Skeletal muscle satellite cell (primary cell): Measurements from ENCODE around the gene NBEA.

ENCODE experiments used
- H3K27me3 ChIP-seq: 2 replicates; pipeline ENCODE4 v1.7.0; 2013; ENCODE audit warnings: low read length; ENCODE audit not compliant: control insufficient read depth, insufficient read depth
- H3K36me3 ChIP-seq: 2 replicates; pipeline ENCODE4 v1.7.0; 2013; ENCODE audit warnings: mild to moderate bottlenecking, control low read depth, low read length; ENCODE audit not compliant: insufficient read depth
- H3K4me1 ChIP-seq: 2 replicates; pipeline ENCODE4 v1.7.0; 2013; ENCODE audit warnings: low read length; ENCODE audit not compliant: control insufficient read depth, insufficient read depth
- H3K4me2 ChIP-seq: 2 replicates; pipeline ENCODE4 v1.7.0; 2013; ENCODE audit warnings: mild to moderate bottlenecking, low read length
- H3K4me3 ChIP-seq: 2 replicates; pipeline ENCODE4 v1.7.0; 2013; ENCODE audit warnings: low read length
- H3K9ac ChIP-seq: 2 replicates; pipeline ENCODE4 v1.7.0; 2013; ENCODE audit warnings: mild to moderate bottlenecking, low read depth, low read length, moderate library complexity
- H3K9me3 ChIP-seq: replicated peaks from 2 replicates; pipeline ENCODE4 v1.7.0; 2013; ENCODE audit warnings: mild to moderate bottlenecking, control low read depth, low read length

NBEA gene

GRCh38 chr13:35694031-35694430 lies 752.0 kb downstream of the NBEA start:
- Histone ChIP-seq H3K4me2 (no peak overlapping the region), H3K27me3 (no peaks in the 10 kb centered on the region), H3K36me3 (no peaks in the 10 kb centered on the region), H3K4me3 (no peak overlapping the region), H3K4me1 (peaks cover 31% of the 10 kb centered on the region), H3K9me3 (no peaks in the 10 kb centered on the region), H3K9ac (no peak overlapping the region)

- Histone ChIP-seq H3K27me3 (no peaks in the 10 kb centered on the region), H3K4me2 (no peak overlapping the region), H3K9me3 (no peaks in the 10 kb centered on the region), H3K36me3 (no peaks in the 10 kb centered on the region), H3K9ac (no peak overlapping the region), H3K4me3 (no peak overlapping the region), H3K4me1 (peaks cover 39% of the 10 kb centered on the region)
These were observed 752.7 kb downstream of the NBEA start for GRCh38 chr13:35694549-35695447.

- H3K9ac ChIP-seq = no peak overlapping the region
- no peak overlapping the region for H3K4me3 ChIP-seq
- peaks cover 45% of the 10 kb centered on the region for H3K4me1 ChIP-seq
- no peaks in the 10 kb centered on the region for H3K27me3 ChIP-seq
- H3K9me3 ChIP-seq = no peaks in the 10 kb centered on the region
- H3K36me3 ChIP-seq = no peaks in the 10 kb centered on the region
- no peak overlapping the region for H3K4me2 ChIP-seq
These were observed 753.3 kb downstream of the NBEA start for GRCh38 chr13:35695448-35695770.

GRCh38 chr13:35697186-35697730 lies 755.2 kb downstream of the NBEA start:
- Histone ChIP-seq H3K4me2 (no peak overlapping the region), H3K9ac (no peak overlapping the region), H3K9me3 (no peaks in the 10 kb centered on the region), H3K4me1 (peaks cover 46% of the 10 kb centered on the region), H3K36me3 (no peaks in the 10 kb centered on the region), H3K4me3 (no peak overlapping the region), H3K27me3 (no peaks in the 10 kb centered on the region)

GRCh38 chr13:35698911-35699576 lies 757.0 kb downstream of the NBEA start:
- H3K9me3 ChIP-seq = no peaks in the 10 kb centered on the region
- H3K9ac ChIP-seq = peak overlapping the region; percentile 62
- H3K4me1 ChIP-seq = peaks cover 40% of the 10 kb centered on the region
- peak overlapping the region; percentile 75 for H3K4me2 ChIP-seq
- no peaks in the 10 kb centered on the region for H3K36me3 ChIP-seq
- peak overlapping the region; percentile 48 for H3K4me3 ChIP-seq
- H3K27me3 ChIP-seq = no peaks in the 10 kb centered on the region

GRCh38 chr13:35699825-35700510 lies 757.9 kb downstream of the NBEA start:
- Histone ChIP-seq H3K9ac (peak overlapping the region; percentile 46), H3K4me1 (peaks cover 40% of the 10 kb centered on the region), H3K9me3 (no peaks in the 10 kb centered on the region), H3K27me3 (no peaks in the 10 kb centered on the region), H3K36me3 (no peaks in the 10 kb centered on the region), H3K4me3 (peak overlapping the region; percentile 47), H3K4me2 (peak overlapping the region; percentile 75)

- no peak overlapping the region for H3K9ac ChIP-seq
- H3K27me3 ChIP-seq = no peaks in the 10 kb centered on the region
- peaks cover 40% of the 10 kb centered on the region for H3K4me1 ChIP-seq
- H3K9me3 ChIP-seq = no peaks in the 10 kb centered on the region
- no peaks in the 10 kb centered on the region for H3K36me3 ChIP-seq
- peak overlapping the region; percentile 3 for H3K4me3 ChIP-seq
- H3K4me2 ChIP-seq = peak overlapping the region; percentile 75
These were observed 758.6 kb downstream of the NBEA start for GRCh38 chr13:35700671-35701070.

GRCh38 chr13:35702316-35702715 lies 760.2 kb downstream of the NBEA start:
- H3K4me2 ChIP-seq = no peak overlapping the region
- no peaks in the 10 kb centered on the region for H3K9me3 ChIP-seq
- H3K4me1 ChIP-seq = peaks cover 29% of the 10 kb centered on the region
- no peaks in the 10 kb centered on the region for H3K36me3 ChIP-seq
- no peak overlapping the region for H3K4me3 ChIP-seq
- no peak overlapping the region for H3K9ac ChIP-seq
- no peaks in the 10 kb centered on the region for H3K27me3 ChIP-seq

- H3K9ac ChIP-seq = no peak overlapping the region
- no peak overlapping the region for H3K4me2 ChIP-seq
- no peaks in the 10 kb centered on the region for H3K9me3 ChIP-seq
- no peak overlapping the region for H3K4me3 ChIP-seq
- H3K27me3 ChIP-seq = no peaks in the 10 kb centered on the region
- H3K4me1 ChIP-seq = peaks cover 27% of the 10 kb centered on the region
- H3K36me3 ChIP-seq = no peaks in the 10 kb centered on the region
These were observed 761.0 kb downstream of the NBEA start for GRCh38 chr13:35703061-35703460.

- peaks cover 18% of the 10 kb centered on the region for H3K4me1 ChIP-seq
- no peaks in the 10 kb centered on the region for H3K36me3 ChIP-seq
- no peaks in the 10 kb centered on the region for H3K9me3 ChIP-seq
- H3K4me2 ChIP-seq = no peak overlapping the region
- H3K4me3 ChIP-seq = no peak overlapping the region
- no peak overlapping the region for H3K9ac ChIP-seq
- H3K27me3 ChIP-seq = no peaks in the 10 kb centered on the region
These were observed 762.3 kb downstream of the NBEA start for GRCh38 chr13:35704331-35704730.

GRCh38 chr13:35706281-35706680 lies 764.2 kb downstream of the NBEA start:
- Histone ChIP-seq H3K4me3 (no peak overlapping the region), H3K36me3 (no peaks in the 10 kb centered on the region), H3K9ac (no peak overlapping the region), H3K27me3 (no peaks in the 10 kb centered on the region), H3K4me1 (no peaks in the 10 kb centered on the region), H3K4me2 (no peak overlapping the region), H3K9me3 (no peaks in the 10 kb centered on the region)
